Mesenchymal stem cell (in vitro differentiated cells and primary cell): ENCODE results near the gene DDX46.

ENCODE experiments used
- DNase-seq: peaks from one replicate; pipeline ENCODE4 v3.0.0-alpha.2; 2013
- H2AFZ ChIP-seq: one replicate; pipeline ENCODE4 v1.6.1; 2013; ENCODE audit warnings: low read depth, mild to moderate bottlenecking, control low read depth, inconsistent platforms, low read length, moderate library complexity
- H2AK5ac ChIP-seq: 2 replicates; pipeline ENCODE4 v1.6.1; 2013; ENCODE audit warnings: low read length, moderate library complexity, mild to moderate bottlenecking, inconsistent platforms; ENCODE audit not compliant: severe bottlenecking
- H2BK120ac ChIP-seq: one replicate; pipeline ENCODE4 v1.6.1; 2013; ENCODE audit warnings: low read depth, mild to moderate bottlenecking, inconsistent platforms, low read length, moderate library complexity
- H2BK12ac ChIP-seq, 2 experiments: one replicate each; pipeline ENCODE4 v1.6.1; 2013; ENCODE audit warnings: inconsistent platforms in 2 of 2, low read length in 2 of 2, mild to moderate bottlenecking in 2 of 2, moderate library complexity in 2 of 2, control low read depth in 1 of 2
- H2BK15ac ChIP-seq: one replicate; pipeline ENCODE4 v1.6.1; 2013; ENCODE audit warnings: mild to moderate bottlenecking, low read depth, inconsistent platforms; ENCODE audit not compliant: poor library complexity, severe bottlenecking
- H2BK5ac ChIP-seq: 2 replicates; pipeline ENCODE4 v1.6.1; 2013; ENCODE audit warnings: low read depth, mild to moderate bottlenecking, low read length, control low read depth, inconsistent platforms; ENCODE audit not compliant: poor library complexity, severe bottlenecking
- H3K14ac ChIP-seq, 2 experiments: one replicate each; pipeline ENCODE4 v1.6.1; 2013; ENCODE audit warnings: inconsistent platforms in 2 of 2, low read length in 2 of 2, control low read depth in 1 of 2, mild to moderate bottlenecking in 1 of 2, moderate library complexity in 1 of 2
- H3K18ac ChIP-seq, 2 experiments: one replicate each; pipeline ENCODE4 v1.6.1; 2013; ENCODE audit warnings: inconsistent platforms in 2 of 2, low read length in 2 of 2, control low read depth in 1 of 2, low read depth in 1 of 2, mild to moderate bottlenecking in 1 of 2
- H3K23ac ChIP-seq, 2 experiments: one replicate each; pipeline ENCODE4 v1.6.1; 2013; ENCODE audit warnings: inconsistent platforms in 2 of 2, low read length in 2 of 2, mild to moderate bottlenecking in 2 of 2, moderate library complexity in 2 of 2, control low read depth in 1 of 2
- H3K27ac ChIP-seq: 2 replicates; pipeline ENCODE4 v1.5.1; 2013; ENCODE audit warnings: mild to moderate bottlenecking, moderate library complexity, low read length, control low read depth, inconsistent platforms; ENCODE audit not compliant: poor library complexity, severe bottlenecking
- H3K27me3 ChIP-seq, 2 experiments: 2 replicates each; pipeline versions ENCODE4 v1.6.1 to v1.7.0; 2013; ENCODE audit warnings: low read length in 2 of 2, mild to moderate bottlenecking in 2 of 2, moderate library complexity in 2 of 2, control low read depth in 1 of 2, inconsistent platforms in 1 of 2; ENCODE audit not compliant: control insufficient read depth in 1 of 2, insufficient read depth in 1 of 2
- H3K36me3 ChIP-seq, 2 experiments: 2 replicates each; pipeline versions ENCODE4 v1.6.1 to v1.7.0; 2013; ENCODE audit warnings: low read length in 2 of 2, control low read depth in 1 of 2, inconsistent platforms in 1 of 2, low read depth in 1 of 2, mild to moderate bottlenecking in 1 of 2; ENCODE audit not compliant: insufficient read depth in 2 of 2, control insufficient read depth in 1 of 2
- H3K4ac ChIP-seq, 2 experiments: one replicate each; pipeline ENCODE4 v1.6.1; 2013; ENCODE audit warnings: inconsistent platforms in 2 of 2, low read length in 2 of 2, mild to moderate bottlenecking in 2 of 2, moderate library complexity in 2 of 2, control low read depth in 1 of 2, low read depth in 1 of 2
- H3K4me1 ChIP-seq: 2 replicates; pipeline ENCODE4 v1.6.1; 2013; ENCODE audit warnings: low read depth, low read length, control low read depth; ENCODE audit not compliant: control insufficient read depth, insufficient read depth
- H3K4me2 ChIP-seq: 2 replicates; pipeline ENCODE4 v1.6.1; 2013; ENCODE audit warnings: low read length, mild to moderate bottlenecking, inconsistent platforms; ENCODE audit not compliant: poor library complexity, severe bottlenecking
- H3K4me3 ChIP-seq, 2 experiments: 2 replicates each; pipeline versions ENCODE4 v1.5.1 to v1.7.0; 2013; ENCODE audit warnings: low read length in 2 of 2, mild to moderate bottlenecking in 2 of 2, control low read depth in 1 of 2, low read depth in 1 of 2; ENCODE audit not compliant: insufficient read depth in 1 of 2
- H3K79me1 ChIP-seq: replicated peaks from 2 replicates; pipeline ENCODE4 v1.6.1; 2013; ENCODE audit warnings: mild to moderate bottlenecking, control low read depth, low read length, inconsistent platforms; ENCODE audit not compliant: poor library complexity, severe bottlenecking
- H3K9ac ChIP-seq: 2 replicates; pipeline ENCODE4 v1.7.0; 2013; ENCODE audit warnings: mild to moderate bottlenecking, low read length, moderate library complexity
- H3K9me3 ChIP-seq: 2 replicates; pipeline ENCODE4 v1.7.0; 2013; ENCODE audit warnings: mild to moderate bottlenecking, low read length; ENCODE audit not compliant: control insufficient read depth
- H4K8ac ChIP-seq: one replicate; pipeline ENCODE4 v1.6.1; 2013; ENCODE audit warnings: inconsistent platforms, mild to moderate bottlenecking, low read length, moderate library complexity
- H4K91ac ChIP-seq: one replicate; pipeline ENCODE4 v1.6.1; 2013; ENCODE audit warnings: mild to moderate bottlenecking, low read length, inconsistent platforms
- WGBS: methylation state at CpG from one replicate; pipeline ENCODE4 v1.1.7; 2013; ENCODE audit warnings: mixed read lengths; 5-methylcytosine and 5-hydroxymethylcytosine counted together

The DDX46 gene

GRCh38 chr5:134769206-134769605 lies 10.6 kb downstream of the DDX46 start:
- H3K9ac ChIP-seq = peak overlapping the region; percentile 18
- H2BK120ac ChIP-seq = no peak overlapping the region
- DNase-seq = peak; percentile 47
- no peak overlapping the region for H2BK5ac ChIP-seq
- no peak overlapping the region for H3K4me3 ChIP-seq
- no peak overlapping the region for H2BK15ac ChIP-seq
- no peak overlapping the region for H3K4ac ChIP-seq
- H3K27ac ChIP-seq = no peak overlapping the region
- peaks cover 53 to 84% of the 10 kb centered on the region in 2 experiments for H3K36me3 ChIP-seq
- H3K4me2 ChIP-seq = no peak overlapping the region
- no peaks in the 10 kb centered on the region for H3K9me3 ChIP-seq
- no peaks in the 10 kb centered on the region for H3K27me3 ChIP-seq
- no peak overlapping the region for H3K14ac ChIP-seq
- 90% methylated on average over 3 of the region's 4 CpGs for WGBS
- H4K91ac ChIP-seq = no peak overlapping the region
- H3K79me1 ChIP-seq = peaks cover 20% of the 10 kb centered on the region
- H2AFZ ChIP-seq = no peak overlapping the region
- H4K8ac ChIP-seq = no peak overlapping the region
- no peak overlapping the region for H2BK12ac ChIP-seq
- H3K4me1 ChIP-seq = no peaks in the 10 kb centered on the region
- no peak overlapping the region for H2AK5ac ChIP-seq
- H3K18ac ChIP-seq = no peak overlapping the region
- no peak overlapping the region for H3K23ac ChIP-seq

GRCh38 chr5:134772461-134773125 lies 14.0 kb downstream of the DDX46 start:
- H3K4me1 ChIP-seq = no peaks in the 10 kb centered on the region

GRCh38 chr5:134777366-134777765 lies 18.8 kb downstream of the DDX46 start:
- no peak overlapping the region for H2BK15ac ChIP-seq
- no peak overlapping the region for H2AK5ac ChIP-seq
- H3K14ac ChIP-seq = no peak overlapping the region
- no peak for DNase-seq
- H3K9me3 ChIP-seq = no peaks in the 10 kb centered on the region
- H2BK5ac ChIP-seq = no peak overlapping the region
- H3K27me3 ChIP-seq = no peaks in the 10 kb centered on the region
- no peak overlapping the region for H2BK120ac ChIP-seq
- H3K9ac ChIP-seq = no peak overlapping the region
- H3K27ac ChIP-seq = no peak overlapping the region
- no peak overlapping the region for H3K4me3 ChIP-seq
- WGBS = 88% methylated on average over 1 of the region's 2 CpGs
- no peak overlapping the region for H2BK12ac ChIP-seq
- H3K79me1 ChIP-seq = peaks cover 11% of the 10 kb centered on the region
- H3K23ac ChIP-seq = no peak overlapping the region
- no peaks in the 10 kb centered on the region for H3K4me1 ChIP-seq
- no peak overlapping the region for H4K8ac ChIP-seq
- H3K36me3 ChIP-seq = peaks cover 45 to 90% of the 10 kb centered on the region in 2 experiments
- no peak overlapping the region for H3K4me2 ChIP-seq
- no peak overlapping the region for H3K4ac ChIP-seq
- H3K18ac ChIP-seq = no peak overlapping the region
- H4K91ac ChIP-seq = no peak overlapping the region
- H2AFZ ChIP-seq = no peak overlapping the region

More at GRCh38 chr5:134772461-134773125, 14.0 kb downstream of the DDX46 start:
- Histone ChIP-seq H3K36me3 (peaks cover 54 to 88% of the 10 kb centered on the region in 2 experiments), H3K4ac (no peak overlapping the region), H3K4me3 (no peak overlapping the region), H2BK12ac (no peak overlapping the region), H3K9ac (no peak overlapping the region), H2AFZ (no peak overlapping the region), H3K14ac (no peak overlapping the region), H3K18ac (no peak overlapping the region), H2AK5ac (no peak overlapping the region), H2BK5ac (no peak overlapping the region), H3K9me3 (no peaks in the 10 kb centered on the region), H3K79me1 (peaks cover 14% of the 10 kb centered on the region), H4K91ac (no peak overlapping the region), H3K27me3 (no peaks in the 10 kb centered on the region), H3K23ac (no peak overlapping the region), H4K8ac (no peak overlapping the region), H2BK120ac (no peak overlapping the region), H2BK15ac (no peak overlapping the region), H3K27ac (no peak overlapping the region), H3K4me2 (no peak overlapping the region)
- no peak for DNase-seq
- 95% methylated on average over 10 of the region's 10 CpGs for WGBS

- Histone ChIP-seq H2AFZ (no peak overlapping the region), H3K36me3 (peaks cover 24 to 90% of the 10 kb centered on the region in 2 experiments), H3K4me1 (no peaks in the 10 kb centered on the region), H3K18ac (no peak overlapping the region), H4K8ac (no peak overlapping the region), H3K14ac (no peak overlapping the region), H3K4me3 (no peak overlapping the region), H2AK5ac (no peak overlapping the region), H3K4me2 (no peak overlapping the region), H4K91ac (no peak overlapping the region), H2BK15ac (no peak overlapping the region), H3K9ac (no peak overlapping the region), H2BK12ac (no peak overlapping the region), H2BK5ac (no peak overlapping the region), H3K4ac (no peak overlapping the region), H3K79me1 (peaks cover 12% of the 10 kb centered on the region), H3K27me3 (no peaks in the 10 kb centered on the region), H3K27ac (peak overlapping the region; percentile 42), H3K23ac (no peak overlapping the region), H3K9me3 (no peaks in the 10 kb centered on the region), H2BK120ac (no peak overlapping the region)
- 52% methylated on average over 3 of the region's 4 CpGs for WGBS
- peak; percentile 16 for DNase-seq
These were observed 25.8 kb downstream of the DDX46 start for GRCh38 chr5:134784241-134784920.
